ENCODE measurements around the gene RAB22A. TPM values are rescaled to one million over a fixed set of nuclear protein-coding genes. Genes with fewer than 3 reads are reported as not detected.

RAB22A gene
- total RNA-seq, 1 donor from 2014 or later = 17.9 TPM

DNA sequence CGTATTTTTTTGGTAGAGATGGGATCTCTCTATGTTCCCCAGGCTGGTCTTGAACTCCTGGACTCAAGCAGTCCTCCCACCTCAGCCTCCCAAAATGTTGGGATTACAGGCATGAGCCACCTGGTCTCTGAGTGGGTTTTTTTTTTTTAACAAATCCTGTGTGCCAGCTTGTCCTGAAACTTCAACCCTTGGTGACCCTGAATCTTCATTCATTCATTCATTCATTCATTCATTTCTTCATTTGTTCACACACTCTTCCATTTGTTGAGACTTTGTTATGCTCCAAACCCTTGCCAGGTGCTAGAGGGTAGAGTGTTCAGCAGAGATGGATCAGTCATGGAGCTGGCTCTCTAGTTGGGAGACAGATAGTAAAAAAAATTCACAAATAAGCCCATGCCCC is 67.5 kb downstream of the RAB22A start:
- H3K4me1 Mint-ChIP-seq (ENCODE audit: low read depth) = peaks cover 11% of the 10 kb centered on the region
- peaks cover 18% of the 10 kb centered on the region for H3K27me3 Mint-ChIP-seq
- H3K9me3 Mint-ChIP-seq (ENCODE audit: low read depth) = peaks cover 9% of the 10 kb centered on the region
- no peak for DNase-seq (ENCODE audit: low spot score, unreplicated experiment)
- H3K4me3 Mint-ChIP-seq (ENCODE audit: low read depth) = no peak overlapping the region
- no peaks in the 10 kb centered on the region for H3K36me3 Mint-ChIP-seq (ENCODE audit: insufficient read depth)
- TF ChIP-seq, protein P1, sequence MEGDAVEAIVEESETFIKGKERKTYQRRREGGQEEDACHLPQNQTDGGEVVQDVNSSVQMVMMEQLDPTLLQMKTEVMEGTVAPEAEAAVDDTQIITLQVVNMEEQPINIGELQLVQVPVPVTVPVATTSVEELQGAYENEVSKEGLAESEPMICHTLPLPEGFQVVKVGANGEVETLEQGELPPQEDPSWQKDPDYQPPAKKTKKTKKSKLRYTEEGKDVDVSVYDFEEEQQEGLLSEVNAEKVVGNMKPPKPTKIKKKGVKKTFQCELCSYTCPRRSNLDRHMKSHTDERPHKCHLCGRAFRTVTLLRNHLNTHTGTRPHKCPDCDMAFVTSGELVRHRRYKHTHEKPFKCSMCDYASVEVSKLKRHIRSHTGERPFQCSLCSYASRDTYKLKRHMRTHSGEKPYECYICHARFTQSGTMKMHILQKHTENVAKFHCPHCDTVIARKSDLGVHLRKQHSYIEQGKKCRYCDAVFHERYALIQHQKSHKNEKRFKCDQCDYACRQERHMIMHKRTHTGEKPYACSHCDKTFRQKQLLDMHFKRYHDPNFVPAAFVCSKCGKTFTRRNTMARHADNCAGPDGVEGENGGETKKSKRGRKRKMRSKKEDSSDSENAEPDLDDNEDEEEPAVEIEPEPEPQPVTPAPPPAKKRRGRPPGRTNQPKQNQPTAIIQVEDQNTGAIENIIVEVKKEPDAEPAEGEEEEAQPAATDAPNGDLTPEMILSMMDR (IDR thresholded peaks at IDR 0.05; ENCODE audit: unreplicated experiment) = no peak
- H3K27ac Mint-ChIP-seq = no peak overlapping the region

DNA sequence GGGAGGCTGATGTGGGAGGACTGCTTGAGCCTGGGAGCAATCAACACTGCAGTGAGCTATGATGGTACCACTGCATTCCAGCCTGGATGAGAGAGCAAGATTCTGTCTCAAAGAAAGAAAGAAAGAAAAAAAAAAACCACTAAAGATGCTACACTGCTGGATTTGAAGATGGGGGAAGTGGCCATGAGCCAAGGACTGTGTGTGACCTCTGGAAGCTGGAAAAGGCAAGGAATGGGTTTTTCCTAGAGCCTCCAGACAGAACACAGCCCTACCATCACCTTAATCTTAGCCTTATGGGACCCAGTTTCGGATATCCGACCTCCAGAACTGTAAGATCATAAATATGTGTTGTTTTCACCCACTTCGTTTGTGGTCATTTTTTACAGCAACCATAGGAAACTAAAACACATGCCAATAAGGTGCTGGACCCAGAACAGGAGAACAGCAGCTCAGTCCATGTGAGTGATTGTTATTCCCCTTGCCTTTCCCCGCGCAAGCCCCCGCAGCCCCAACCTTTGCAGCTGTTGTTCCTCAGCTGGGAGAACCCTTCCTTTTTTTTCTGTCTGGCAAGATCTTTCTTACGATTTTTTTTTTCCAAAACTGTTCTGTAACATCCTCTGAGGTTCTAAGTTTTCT is 68.4 kb downstream of the RAB22A start:
- H3K4me1 Mint-ChIP-seq (ENCODE audit: low read depth) = peaks cover 6% of the 10 kb centered on the region
- no peak for DNase-seq (ENCODE audit: low spot score, unreplicated experiment)
- peaks cover 18% of the 10 kb centered on the region for H3K27me3 Mint-ChIP-seq
- TF ChIP-seq, protein P1 (IDR thresholded peaks at IDR 0.05; ENCODE audit: unreplicated experiment) = no peak
- H3K27ac Mint-ChIP-seq = no peak overlapping the region
- peaks cover 9% of the 10 kb centered on the region for H3K9me3 Mint-ChIP-seq (ENCODE audit: low read depth)
- H3K36me3 Mint-ChIP-seq (ENCODE audit: insufficient read depth) = no peaks in the 10 kb centered on the region
- no peak overlapping the region for H3K4me3 Mint-ChIP-seq (ENCODE audit: low read depth)

DNA sequence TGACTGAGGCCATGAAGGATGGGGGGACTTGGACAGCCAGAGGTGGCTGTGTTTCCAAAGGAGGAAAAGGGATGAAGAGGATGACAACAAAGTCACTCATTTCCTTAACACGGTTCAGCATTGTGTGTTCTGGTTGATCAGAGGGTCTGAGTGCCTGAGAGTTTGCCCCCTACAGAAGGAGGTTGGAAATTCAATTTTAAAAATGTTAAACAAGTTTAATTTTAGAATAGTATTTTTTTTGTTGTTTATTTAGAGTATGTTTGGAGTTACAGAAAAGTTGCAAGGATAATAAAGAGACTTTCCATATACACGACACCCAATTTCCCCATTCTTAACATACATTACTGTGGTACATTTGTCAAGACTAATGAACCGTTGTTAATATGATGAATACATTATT is 69.2 kb downstream of the RAB22A start:
- H3K27ac Mint-ChIP-seq = no peak overlapping the region
- DNase-seq (ENCODE audit: low spot score, unreplicated experiment) = no peak
- peaks cover 18% of the 10 kb centered on the region for H3K27me3 Mint-ChIP-seq
- H3K36me3 Mint-ChIP-seq (ENCODE audit: insufficient read depth) = no peaks in the 10 kb centered on the region
- TF ChIP-seq, protein P1 (IDR thresholded peaks at IDR 0.05; ENCODE audit: unreplicated experiment) = no peak
- peaks cover 3% of the 10 kb centered on the region for H3K4me1 Mint-ChIP-seq (ENCODE audit: low read depth)
- no peak overlapping the region for H3K4me3 Mint-ChIP-seq (ENCODE audit: low read depth)
- peaks cover 9% of the 10 kb centered on the region for H3K9me3 Mint-ChIP-seq (ENCODE audit: low read depth)

DNA sequence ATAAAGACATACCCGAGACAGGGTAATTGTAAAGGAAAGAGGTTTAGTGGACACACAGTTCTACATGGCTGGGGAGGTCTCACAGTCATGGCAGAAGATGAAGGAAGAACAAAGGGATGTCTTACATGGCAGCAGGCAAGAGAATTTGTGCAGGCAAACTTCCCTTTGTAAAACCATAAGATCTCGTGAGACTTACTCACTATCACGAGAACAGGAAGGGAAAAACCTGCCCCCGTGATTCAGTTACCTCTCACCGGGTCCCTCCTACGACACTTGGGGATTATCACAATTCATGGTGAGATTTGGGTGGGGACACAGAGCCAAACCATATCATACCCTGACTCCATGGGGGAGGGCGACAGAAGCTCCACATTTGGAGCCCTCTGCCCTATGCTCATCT is 72.1 kb downstream of the RAB22A start:
- TF ChIP-seq, protein P1 (IDR thresholded peaks at IDR 0.05; ENCODE audit: unreplicated experiment) = no peak
- Mint-ChIP-seq H3K9me3 (ENCODE audit: low read depth) (peaks cover 9% of the 10 kb centered on the region), H3K27ac (no peak overlapping the region), H3K36me3 (ENCODE audit: insufficient read depth) (no peaks in the 10 kb centered on the region), H3K4me3 (ENCODE audit: low read depth) (no peak overlapping the region), H3K4me1 (ENCODE audit: low read depth) (no peaks in the 10 kb centered on the region), H3K27me3 (peaks cover 4% of the 10 kb centered on the region)
- DNase-seq (ENCODE audit: low spot score, unreplicated experiment) = no peak

DNA sequence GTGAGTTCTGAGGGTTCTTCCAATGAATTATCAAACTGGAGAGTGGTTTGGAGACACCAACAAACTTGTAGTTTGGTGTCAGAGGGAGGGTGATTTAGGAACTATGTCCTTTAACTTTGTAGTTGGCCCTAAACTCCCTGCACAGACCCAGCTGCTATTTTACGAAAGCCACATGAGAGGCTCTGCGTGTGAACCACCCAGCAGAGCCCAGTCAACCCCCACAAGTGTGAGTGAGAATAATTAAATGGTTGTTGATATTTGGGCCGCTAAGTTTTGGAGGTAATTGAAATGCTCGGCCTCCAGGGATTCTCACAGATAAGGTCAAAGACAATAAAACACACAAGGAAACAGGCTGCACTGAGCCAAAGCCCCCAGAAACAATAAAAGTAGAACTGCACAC is 72.6 kb downstream of the RAB22A start:
- peaks cover 9% of the 10 kb centered on the region for H3K9me3 Mint-ChIP-seq (ENCODE audit: low read depth)
- no peaks in the 10 kb centered on the region for H3K4me1 Mint-ChIP-seq (ENCODE audit: low read depth)
- H3K27me3 Mint-ChIP-seq = peaks cover 3% of the 10 kb centered on the region
- no peak for DNase-seq (ENCODE audit: low spot score, unreplicated experiment)
- H3K4me3 Mint-ChIP-seq (ENCODE audit: low read depth) = no peak overlapping the region
- TF ChIP-seq, protein P1 (IDR thresholded peaks at IDR 0.05; ENCODE audit: unreplicated experiment) = no peak
- H3K36me3 Mint-ChIP-seq (ENCODE audit: insufficient read depth) = no peaks in the 10 kb centered on the region
- H3K27ac Mint-ChIP-seq = no peak overlapping the region
